Aorta (tissue), 5 donors: Measurements from ENCODE around the gene RSPO1. TPM values are rescaled to one million over a fixed set of nuclear protein-coding genes. Genes with fewer than 3 reads are reported as not detected.
"Not testable (repeated sequence)": the region's sequence is repeated elsewhere in the genome, so short reads cannot be mapped to it uniquely, and the experiment has no call there.

ENCODE experiments used
- ATAC-seq: fragments of 200-7000 bp; cut with Tn5 transposase; one replicate; pipeline ENCODE4 v1.9.1; 2022; ENCODE audit warnings: moderate library complexity; ENCODE audit not compliant: low FRiP score
- DNase-seq, 2 donors: peaks; one replicate each; pipeline ENCODE4 v3.0.0-alpha.2; 2020
- H3K27ac ChIP-seq, 2 donors: one replicate each; pipeline ENCODE4 v1.5.1; 2013; ENCODE audit warnings: low read length in 2 of 2, mild to moderate bottlenecking in 2 of 2, moderate library complexity in 2 of 2, control low read depth in 1 of 2, inconsistent platforms in 1 of 2, low read depth in 1 of 2
- H3K27me3 ChIP-seq, 2 donors: one replicate each; pipeline ENCODE4 v1.6.1; 2013; ENCODE audit warnings: control low read depth in 1 of 2, low read length in 1 of 2, mild to moderate bottlenecking in 1 of 2, moderate library complexity in 1 of 2; ENCODE audit not compliant: insufficient read depth in 2 of 2, control insufficient read depth in 1 of 2
- H3K36me3 ChIP-seq, 2 donors: one replicate each; pipeline ENCODE4 v1.6.1; 2013; ENCODE audit warnings: control low read depth in 1 of 2, low read length in 1 of 2, mild to moderate bottlenecking in 1 of 2; ENCODE audit not compliant: insufficient read depth in 2 of 2, control insufficient read depth in 1 of 2
- H3K4me1 ChIP-seq, 2 donors: one replicate each; pipeline ENCODE4 v1.6.1; 2013; ENCODE audit warnings: low read length in 2 of 2, control low read depth in 1 of 2, mild to moderate bottlenecking in 1 of 2, moderate library complexity in 1 of 2; ENCODE audit not compliant: insufficient read depth in 2 of 2, control insufficient read depth in 1 of 2
- H3K4me3 ChIP-seq, 2 donors: one replicate each; pipeline ENCODE4 v1.5.1; 2013; ENCODE audit warnings: low read length in 2 of 2, control low read depth in 1 of 2, mild to moderate bottlenecking in 1 of 2
- H3K9me3 ChIP-seq: one replicate; pipeline ENCODE4 v1.6.1; 2013; ENCODE audit warnings: mild to moderate bottlenecking, low read length; ENCODE audit not compliant: control insufficient read depth
- WGBS, 2 donors: extraction: QIAGEN DNeasy Blood & Tissue Kit; methylation state at CpG; one replicate each; pipeline ENCODE4 v1.1.7; 2013; 5-methylcytosine and 5-hydroxymethylcytosine counted together
- intact Hi-C, 2 donors: fragments of 100-400 bp; cut with DNase I; formaldehyde crosslinking; loops; one replicate each; pipeline versions ENCODE4 v1.14.2 to v1.15.0; 2022
- long read RNA-seq, 2 donors: library from polyadenylated mRNA; unstranded; transcript quantifications; one replicate each; pipeline ENCODE4 v2.0.0, GENCODE V29; 2020 to 2021
- polyA plus RNA-seq, 2 donors: library from polyadenylated mRNA; stranded (reverse); fragments of 200-250 nt; gene quantifications; one replicate each; pipeline ENCODE4 v1.2.3, GENCODE V29; 2013
- total RNA-seq, 2 donors: library from RNA; stranded (reverse); fragmentation: NEBNext Ultra II Directional; extraction: Animal tissue kit (Norgen Biotek cat#: 25700); gene quantifications; one replicate each; pipeline ENCODE4 v1.2.1, GENCODE V29; 2021
- donor health status: healthy with polysubstance abuse.
- donor health status: Bipolar disorder and iron deficiency.
- donor health status: DM: no; HTN: no; CAD: no.
- donor health status: DM: no; HTN: no; CAD: no.
- donor health status: DM: yes; HTN: yes; CAD: no.

Gene RSPO1
- total RNA-seq (1 to 10 TPM in 1 of 2 donors, not detected in 1; 1.2 TPM), polyA plus RNA-seq (under 1 TPM in 1 of 2 donors, not detected in 1; 0.63 TPM)
- long read RNA-seq, donor 1, partial matches to known transcripts = 2 of 2 reads
- long read RNA-seq, donor 1, other reads (novel, unspliced or antisense) = 0 of 2 reads
- long read RNA-seq, donor 2, partial matches to known transcripts = 1 of 2 reads
- long read RNA-seq, donor 2, other reads (novel, unspliced or antisense) = 1 of 2 reads

DNA sequence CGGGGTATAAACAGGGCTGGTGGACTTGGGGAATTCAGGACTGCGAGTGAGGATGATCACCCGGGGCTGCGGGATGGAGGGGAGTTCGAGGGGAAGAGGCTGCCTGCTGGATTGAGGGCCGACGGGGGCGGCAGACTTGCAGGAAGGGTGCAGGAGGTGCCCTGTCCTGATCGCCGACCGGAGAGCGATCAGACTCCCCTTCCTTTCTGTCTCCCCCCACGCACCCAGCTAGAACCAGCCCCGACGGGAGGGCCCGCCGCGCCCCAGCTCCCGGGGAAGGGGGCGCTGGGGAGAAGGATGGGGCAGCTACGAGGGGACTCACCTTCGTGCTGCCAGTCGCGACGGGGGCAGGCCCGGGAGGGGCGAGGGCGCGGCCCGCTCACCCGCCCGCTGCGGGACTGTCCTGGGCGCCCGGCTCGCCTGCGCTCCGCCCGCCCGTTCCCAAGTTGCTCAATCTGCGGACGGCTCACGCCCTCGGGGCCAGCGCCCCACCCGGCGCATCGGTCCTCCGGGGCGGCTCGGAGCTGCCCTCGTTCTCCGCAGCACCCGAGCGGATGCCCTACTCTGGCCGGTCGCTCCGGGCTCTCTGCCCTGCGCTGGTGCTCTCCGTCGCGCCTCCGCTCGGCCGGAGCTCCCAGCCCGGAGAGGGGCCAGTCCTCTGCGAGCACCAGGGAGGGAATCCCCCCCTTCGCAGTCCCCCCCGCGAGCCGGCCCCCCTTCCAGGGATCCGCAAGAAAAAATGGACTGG is at the start of gene RSPO1:
Gene RSPO1, minus strand, starts transcription at position 649 of the 748 bp plus-strand sequence. CDS start 5,231 bp downstream, outside the sequence.
- DNase-seq = peak in 1 of 2 donors; percentile 80
- no peak within 1 kb of the TSS for H3K4me3 ChIP-seq
- H3K4me1 ChIP-seq = no peaks in the 10 kb centered on the region
- no peak for ATAC-seq
- H3K27me3 ChIP-seq = no peaks in the 10 kb centered on the region
- intact Hi-C loops = no loop called here
- H3K9me3 ChIP-seq = no peaks in the 10 kb centered on the region
- no peaks in the 10 kb centered on the region for H3K36me3 ChIP-seq
- H3K27ac ChIP-seq = no peak within 1 kb of the TSS
- WGBS, 2 donors = 1% methylated on average over 36 to 72 of the region's 72 CpGs

- intact Hi-C loops = loop anchor here (5.0 kb wide), 3 partner anchors 82 to 232 kb away; no protein-coding TSS in a partner anchor
- not testable (repeated sequence) for DNase-seq, H3K4me1 ChIP-seq, H3K4me3 ChIP-seq, H3K9me3 ChIP-seq, H3K36me3 ChIP-seq, ATAC-seq, H3K27ac ChIP-seq, H3K27me3 ChIP-seq
- 88 to 92% methylated on average over 9 of the region's 9 CpGs for WGBS, 2 donors
These were observed 49.5 kb upstream of the RSPO1 start for GRCh38 chr1:37684182-37684581.

DNA sequence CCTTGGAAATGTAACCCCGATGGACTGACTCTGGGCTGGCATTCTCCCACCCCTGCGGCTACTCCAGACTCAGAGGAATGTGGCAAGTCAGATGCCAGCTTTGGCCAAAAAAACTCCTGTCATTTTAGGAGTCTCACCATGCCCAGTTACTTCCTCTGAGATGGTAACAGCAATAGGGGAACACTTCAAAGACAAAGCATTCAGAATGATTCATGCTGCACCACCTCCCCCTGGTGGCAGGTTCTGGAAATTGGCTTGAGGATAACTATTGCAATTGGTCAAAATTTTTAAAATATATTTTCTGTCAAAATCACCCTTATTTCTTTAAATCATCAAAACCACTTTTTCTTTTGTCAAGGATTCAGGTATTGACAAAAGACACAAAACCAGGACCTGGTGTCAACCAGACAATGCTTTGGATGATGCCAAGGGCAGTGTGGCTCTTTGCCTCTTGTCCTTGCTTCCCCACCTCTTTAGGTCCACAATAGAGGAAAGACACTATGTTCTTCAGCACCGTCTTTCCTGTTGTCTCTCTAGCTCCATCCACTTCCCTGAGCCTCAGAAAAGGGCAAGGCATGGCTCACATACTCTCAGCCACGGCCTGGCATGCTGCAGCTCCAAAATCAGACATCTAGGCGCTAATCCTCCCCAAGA is 47.8 kb upstream of the RSPO1 start:
- ATAC-seq = peak; percentile 56
- Histone ChIP-seq H3K27ac (peak overlapping the region in 1 of 2 donors; percentile 11), H3K36me3 (peaks cover 0 to 7% of the 10 kb centered on the region in 2 donors), H3K4me3 (no peak overlapping the region), H3K4me1 (no peaks in the 10 kb centered on the region), H3K27me3 (no peaks in the 10 kb centered on the region), H3K9me3 (no peaks in the 10 kb centered on the region)
- WGBS, 2 donors = 48 to 49% methylated on average over 5 of the region's 5 CpGs
- DNase-seq = peak; percentile 78 to 83
- intact Hi-C loops = loop anchor here (2.0 to 5.0 kb wide), 4 partner anchors 80 to 230 kb away; no protein-coding TSS in a partner anchor

DNA sequence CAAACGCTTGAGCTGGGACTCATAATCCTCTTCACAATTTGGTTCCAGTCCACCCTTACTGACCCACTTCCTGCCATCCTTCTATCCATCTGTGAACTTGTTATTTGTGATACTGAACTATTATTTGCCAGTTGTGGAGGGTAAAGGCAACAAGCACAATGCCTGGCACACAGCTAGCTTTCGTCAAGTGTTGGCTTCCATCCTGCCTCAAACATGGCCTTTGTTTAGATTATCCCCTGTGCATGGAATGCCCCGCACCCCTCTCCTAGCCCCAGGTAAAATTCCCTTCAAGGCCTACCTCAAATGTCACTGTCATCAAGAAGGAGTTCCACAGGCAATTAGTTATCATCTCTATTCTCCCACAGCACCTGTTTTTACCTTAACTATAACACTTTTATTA is 46.2 kb upstream of the RSPO1 start:
- no peaks in the 10 kb centered on the region for H3K27me3 ChIP-seq
- H3K27ac ChIP-seq = no peak overlapping the region
- ATAC-seq (no peak), DNase-seq (no peak)
- no peaks in the 10 kb centered on the region for H3K9me3 ChIP-seq
- intact Hi-C loops = loop anchor here (5.0 kb wide), 3 partner anchors 79 to 229 kb away; no protein-coding TSS in a partner anchor
- no peaks in the 10 kb centered on the region for H3K4me1 ChIP-seq
- peaks cover 0 to 7% of the 10 kb centered on the region in 2 donors for H3K36me3 ChIP-seq
- H3K4me3 ChIP-seq = no peak overlapping the region
- 84% methylated on average over 3 of the region's 3 CpGs for WGBS, 2 donors

DNA sequence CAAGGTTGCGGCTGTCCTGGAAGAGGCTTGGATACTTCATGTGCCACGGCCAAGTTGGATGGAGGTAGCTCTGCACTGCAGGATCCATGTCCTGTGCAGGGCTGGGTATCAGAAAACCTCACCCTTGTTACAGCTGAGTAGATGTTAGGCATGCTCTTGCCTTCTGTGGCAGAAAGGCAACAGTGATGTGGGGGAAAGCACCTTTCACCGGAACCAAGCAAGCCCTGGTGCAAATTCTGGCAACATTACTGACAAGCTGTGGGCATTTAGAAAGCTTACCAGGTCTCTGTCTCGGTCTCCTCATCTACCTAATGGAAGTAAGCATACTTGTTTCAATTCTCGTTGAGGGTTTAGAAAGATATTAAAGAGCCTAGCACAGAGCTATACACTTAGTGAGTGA is 43.1 kb upstream of the RSPO1 start:
- 85 to 93% methylated on average over 5 of the region's 5 CpGs for WGBS, 2 donors
- H3K4me3 ChIP-seq = no peak overlapping the region
- H3K27ac ChIP-seq = no peak overlapping the region
- peaks cover 0 to 2% of the 10 kb centered on the region in 2 donors for H3K36me3 ChIP-seq
- H3K9me3 ChIP-seq = no peaks in the 10 kb centered on the region
- ATAC-seq (no peak), DNase-seq (no peak)
- intact Hi-C loops = no loop called here
- no peaks in the 10 kb centered on the region for H3K4me1 ChIP-seq
- H3K27me3 ChIP-seq = no peaks in the 10 kb centered on the region

DNA sequence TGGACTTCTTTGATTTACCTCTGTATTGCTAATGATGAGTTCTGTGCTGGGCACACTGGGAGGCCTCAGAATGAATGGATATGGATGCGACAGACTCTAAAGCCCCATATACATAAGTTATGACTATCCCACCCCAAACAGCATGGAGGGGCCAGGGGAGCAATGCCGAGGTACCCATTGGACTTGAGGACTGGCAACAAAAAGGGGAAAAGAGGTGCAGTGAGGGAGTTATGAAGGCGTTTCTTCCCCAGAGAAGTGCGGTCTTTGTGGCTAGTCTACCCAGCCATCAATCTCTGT is 42.4 kb upstream of the RSPO1 start:
- 66 to 69% methylated on average over 4 of the region's 4 CpGs for WGBS, 2 donors
- no peaks in the 10 kb centered on the region for H3K9me3 ChIP-seq
- H3K4me1 ChIP-seq = no peaks in the 10 kb centered on the region
- ATAC-seq = no peak
- H3K27ac ChIP-seq = no peak overlapping the region
- no peaks in the 10 kb centered on the region for H3K36me3 ChIP-seq
- DNase-seq = no peak
- intact Hi-C loops = no loop called here
- H3K4me3 ChIP-seq = no peak overlapping the region
- no peaks in the 10 kb centered on the region for H3K27me3 ChIP-seq

GRCh38 chr1:37676281-37677142 is 41.8 kb upstream of the RSPO1 start:
- ATAC-seq = no peak
- Histone ChIP-seq H3K36me3 (no peaks in the 10 kb centered on the region), H3K27me3 (no peaks in the 10 kb centered on the region), H3K4me1 (no peaks in the 10 kb centered on the region), H3K27ac (no peak overlapping the region), H3K4me3 (no peak overlapping the region), H3K9me3 (no peaks in the 10 kb centered on the region)
- intact Hi-C loops = no loop called here
- DNase-seq = no peak
- 40 to 43% methylated on average over 14 of the region's 14 CpGs for WGBS, 2 donors

- DNase-seq = no peak
- Histone ChIP-seq H3K27me3 (no peaks in the 10 kb centered on the region), H3K4me3 (no peak overlapping the region), H3K27ac (no peak overlapping the region), H3K4me1 (no peaks in the 10 kb centered on the region), H3K36me3 (no peaks in the 10 kb centered on the region), H3K9me3 (no peaks in the 10 kb centered on the region)
- intact Hi-C loops = no loop called here
- 54 to 55% methylated on average over 10 of the region's 10 CpGs for WGBS, 2 donors
- no peak for ATAC-seq
These were observed 39.2 kb upstream of the RSPO1 start for GRCh38 chr1:37673920-37674319.
